Activated T-cell treated with anti-CD3 and anti-CD28 coated beads, Interleukin-2, amount 50 U/mL, for 72 hours (primary cell): ENCODE measurements around the gene PLXNB2. TPM values are rescaled to one million over a fixed set of nuclear protein-coding genes. Genes with fewer than 3 reads are reported as not detected.

Experiments
- ATAC-seq, 2 donors: fragments of 150-1000 bp; cut with Tn5 transposase; replicated peaks in 1 of 2; 2 replicates each; pipeline ENCODE4 v1.10.0; 2021; ENCODE audit warnings: moderate library complexity in 2 of 2, mild to moderate bottlenecking in 1 of 2
- DNase-seq, 2 donors: peaks; one replicate each; pipeline ENCODE4 v3.0.0; 2021 to 2022; ENCODE audit warnings: mixed read lengths in 1 of 2
- H3K27ac Mint-ChIP-seq: one replicate; pipeline ENCODE4 v1.8.0; 2022; ENCODE audit warnings: mild to moderate bottlenecking, moderate library complexity, mixed read lengths
- H3K27me3 Mint-ChIP-seq: one replicate; pipeline ENCODE4 v1.8.0; 2022; ENCODE audit warnings: low read depth, mixed read lengths
- H3K36me3 Mint-ChIP-seq, 2 donors: one replicate each; pipeline ENCODE4 v1.8.0; 2022; ENCODE audit warnings: mixed read lengths in 2 of 2, mild to moderate bottlenecking in 1 of 2; ENCODE audit not compliant: insufficient read depth in 2 of 2
- H3K4me1 Mint-ChIP-seq: one replicate; pipeline ENCODE4 v1.8.0; 2022; ENCODE audit warnings: low read depth, mixed read lengths
- H3K4me3 Mint-ChIP-seq, 2 donors: one replicate each; pipeline ENCODE4 v1.8.0; 2022; ENCODE audit warnings: mild to moderate bottlenecking in 2 of 2, mixed read lengths in 2 of 2, moderate library complexity in 2 of 2
- H3K9me3 Mint-ChIP-seq, 2 donors: one replicate each; pipeline ENCODE4 v1.8.0; 2022; ENCODE audit warnings: mixed read lengths in 2 of 2
- total RNA-seq, 2 donors: library from RNA; stranded (reverse); gene quantifications; one replicate each; pipeline ENCODE4 v1.2.3, GENCODE V29; 2022

Gene PLXNB2
- total RNA-seq, 2 donors from 2014 or later: 30.2 to 34.0 TPM

GRCh38 chr22:50312371-50312770 lies 4.9 kb upstream of the PLXNB2 start:
- H3K4me3 Mint-ChIP-seq: no peak overlapping the region
- ATAC-seq (no peak), DNase-seq (no peak)
- H3K9me3 Mint-ChIP-seq: no peaks in the 10 kb centered on the region
- H3K36me3 Mint-ChIP-seq: no peaks in the 10 kb centered on the region
- H3K27me3 Mint-ChIP-seq: no peaks in the 10 kb centered on the region
- H3K27ac Mint-ChIP-seq: no peak overlapping the region
- H3K4me1 Mint-ChIP-seq: peaks cover 17% of the 10 kb centered on the region

- Mint-ChIP-seq H3K27me3 (no peaks in the 10 kb centered on the region), H3K36me3 (no peaks in the 10 kb centered on the region), H3K9me3 (no peaks in the 10 kb centered on the region), H3K4me3 (no peak overlapping the region), H3K27ac (no peak overlapping the region), H3K4me1 (peaks cover 17% of the 10 kb centered on the region)
- ATAC-seq (no peak), DNase-seq (no peak)
These were observed 4.3 kb upstream of the PLXNB2 start for GRCh38 chr22:50311606-50312351.

GRCh38 chr22:50310949-50311444 lies 3.6 kb upstream of the PLXNB2 start:
- Mint-ChIP-seq H3K9me3 (no peaks in the 10 kb centered on the region), H3K27me3 (peaks cover 4% of the 10 kb centered on the region), H3K4me1 (peaks cover 21% of the 10 kb centered on the region), H3K4me3 (no peak overlapping the region), H3K27ac (no peak overlapping the region), H3K36me3 (no peaks in the 10 kb centered on the region)
- DNase-seq: no peak
- ATAC-seq: no peak

GRCh38 chr22:50310031-50310722 lies 2.7 kb upstream of the PLXNB2 start:
- H3K4me3 Mint-ChIP-seq: no peak overlapping the region

GRCh38 chr22:50309601-50309991 lies 2.1 kb upstream of the PLXNB2 start:
- Mint-ChIP-seq H3K4me1 (peaks cover 18% of the 10 kb centered on the region), H3K4me3 (no peak overlapping the region), H3K9me3 (no peaks in the 10 kb centered on the region), H3K27me3 (peaks cover 6% of the 10 kb centered on the region), H3K36me3 (no peaks in the 10 kb centered on the region), H3K27ac (no peak overlapping the region)
- ATAC-seq (no peak), DNase-seq (no peak)

More at GRCh38 chr22:50310031-50310722, 2.7 kb upstream of the PLXNB2 start:
- DNase-seq (no peak), ATAC-seq (no peak)
- Mint-ChIP-seq H3K27me3 (peaks cover 6% of the 10 kb centered on the region), H3K27ac (no peak overlapping the region), H3K4me1 (peaks cover 20% of the 10 kb centered on the region), H3K36me3 (no peaks in the 10 kb centered on the region), H3K9me3 (no peaks in the 10 kb centered on the region)

- peaks cover 13% of the 10 kb centered on the region for H3K4me1 Mint-ChIP-seq
- H3K9me3 Mint-ChIP-seq: no peaks in the 10 kb centered on the region
- no peak overlapping the region for H3K27ac Mint-ChIP-seq
- H3K27me3 Mint-ChIP-seq: peaks cover 6% of the 10 kb centered on the region
- H3K36me3 Mint-ChIP-seq: no peaks in the 10 kb centered on the region
- peak overlapping the region; percentile 12 to 39 for H3K4me3 Mint-ChIP-seq
- DNase-seq (no peak), ATAC-seq (no peak)
These were observed 1.6 kb upstream of the PLXNB2 start for GRCh38 chr22:50308986-50309600.

GRCh38 chr22:50308597-50308935 lies 1.1 kb upstream of the PLXNB2 start:
- H3K4me1 Mint-ChIP-seq: peaks cover 7% of the 10 kb centered on the region
- H3K27me3 Mint-ChIP-seq: peaks cover 6% of the 10 kb centered on the region
- no peaks in the 10 kb centered on the region for H3K36me3 Mint-ChIP-seq
- no peak overlapping the region for H3K27ac Mint-ChIP-seq
- DNase-seq: no peak
- peak overlapping the region; percentile 12 to 39 for H3K4me3 Mint-ChIP-seq
- no peak for ATAC-seq
- no peaks in the 10 kb centered on the region for H3K9me3 Mint-ChIP-seq

- DNase-seq: no peak
- Mint-ChIP-seq H3K4me3 (peak overlapping the region in 1 of 2 donors; percentile 48), H3K4me1 (peaks cover 7% of the 10 kb centered on the region), H3K27me3 (peaks cover 6% of the 10 kb centered on the region), H3K27ac (no peak overlapping the region), H3K9me3 (no peaks in the 10 kb centered on the region), H3K36me3 (no peaks in the 10 kb centered on the region)
- no peak for ATAC-seq
These were observed 597 bp upstream of the PLXNB2 start for GRCh38 chr22:50307890-50308596.

GRCh38 chr22:50305923-50306566 lies 1.4 kb downstream of the PLXNB2 start:
- peaks cover 6% of the 10 kb centered on the region for H3K27me3 Mint-ChIP-seq
- H3K9me3 Mint-ChIP-seq: no peaks in the 10 kb centered on the region
- peak overlapping the region; percentile 75 to 81 for H3K4me3 Mint-ChIP-seq
- H3K27ac Mint-ChIP-seq: peak overlapping the region; percentile 46
- H3K4me1 Mint-ChIP-seq: peaks cover 7% of the 10 kb centered on the region
- no peaks in the 10 kb centered on the region for H3K36me3 Mint-ChIP-seq
- ATAC-seq (peak; percentile 46 to 49), DNase-seq (peak; percentile 37 to 40)

GRCh38 chr22:50305393-50305922 lies 2.0 kb downstream of the PLXNB2 start:
- Mint-ChIP-seq H3K9me3 (no peaks in the 10 kb centered on the region), H3K36me3 (no peaks in the 10 kb centered on the region), H3K27me3 (peaks cover 6% of the 10 kb centered on the region), H3K27ac (no peak overlapping the region), H3K4me1 (peaks cover 7% of the 10 kb centered on the region), H3K4me3 (no peak overlapping the region)
- ATAC-seq: no peak
- no peak for DNase-seq

- Mint-ChIP-seq H3K27ac (no peak overlapping the region), H3K9me3 (no peaks in the 10 kb centered on the region)
- DNase-seq: no peak
These were observed 2.7 kb downstream of the PLXNB2 start for GRCh38 chr22:50304528-50305392.

More at GRCh38 chr22:50304528-50305392, 2.7 kb downstream of the PLXNB2 start:
- Mint-ChIP-seq H3K27me3 (peaks cover 6% of the 10 kb centered on the region), H3K36me3 (no peaks in the 10 kb centered on the region), H3K4me1 (peaks cover 7% of the 10 kb centered on the region), H3K4me3 (no peak overlapping the region)
- ATAC-seq: no peak
